Loucy (cell line): ENCODE measurements around the gene AKAP17A.

ENCODE experiments used
- H2AFZ ChIP-seq: fragments of 200-600 bp; sonication (generic); 2 replicates; pipeline ENCODE4 v1.6.0; 2016; ENCODE audit warnings: antibody characterized with exemption, mild to moderate bottlenecking, low read length, moderate library complexity
- H3F3A ChIP-seq: fragments of 200-600 bp; 2 replicates; pipeline ENCODE4 v1.6.0; 2016; ENCODE audit warnings: antibody characterized with exemption, low read depth, mild to moderate bottlenecking
- H3K27me3 ChIP-seq: fragments of 200-600 bp; sonication (generic); 2 replicates; pipeline ENCODE4 v1.6.1; 2014; ENCODE audit warnings: low read length, mild to moderate bottlenecking; ENCODE audit not compliant: insufficient read depth, poor library complexity, severe bottlenecking
- H3K36me3 ChIP-seq: fragments of 200-600 bp; sonication (generic); 2 replicates; pipeline ENCODE4 v1.6.1; 2016; ENCODE audit warnings: low read length; ENCODE audit not compliant: insufficient read depth
- H3K4me1 ChIP-seq: fragments of 200-600 bp; sonication (generic); 2 replicates; pipeline ENCODE4 v1.5.1; 2014; ENCODE audit warnings: low read length, mild to moderate bottlenecking; ENCODE audit not compliant: insufficient read depth, poor library complexity, severe bottlenecking
- H3K4me2 ChIP-seq: fragments of 200-600 bp; sonication (generic); 2 replicates; pipeline ENCODE4 v1.6.0; 2014; ENCODE audit warnings: antibody characterized with exemption, low read length, low read depth, mild to moderate bottlenecking; ENCODE audit not compliant: poor library complexity, severe bottlenecking
- H3K4me3 ChIP-seq: fragments of 200-600 bp; sonication (generic); 2 replicates; pipeline ENCODE4 v1.5.1; 2014; ENCODE audit warnings: low read length, mild to moderate bottlenecking, mixed read lengths; ENCODE audit not compliant: poor library complexity, severe bottlenecking
- H3K79me2 ChIP-seq: fragments of 200-600 bp; sonication (generic); 2 replicates; pipeline ENCODE4 v1.6.1; 2014; ENCODE audit warnings: low read length; ENCODE audit not compliant: insufficient read depth
- H3K9ac ChIP-seq: fragments of 200-600 bp; sonication (generic); 2 replicates; pipeline ENCODE4 v1.6.0; 2014; ENCODE audit warnings: mild to moderate bottlenecking, low read depth, low read length, moderate library complexity; ENCODE audit not compliant: poor library complexity, severe bottlenecking
- H3K9me2 ChIP-seq: fragments of 200-600 bp; sonication (generic); replicated peaks from 2 replicates; pipeline ENCODE4 v1.6.1; 2016; ENCODE audit warnings: low read depth, low read length, mixed read lengths
- H3K9me3 ChIP-seq: fragments of 200-600 bp; sonication (generic); 2 replicates; pipeline ENCODE4 v1.6.1; 2014; ENCODE audit warnings: mild to moderate bottlenecking, antibody characterized with exemption, low read length, low read depth; ENCODE audit not compliant: insufficient read depth
- H4K20me1 ChIP-seq: fragments of 200-600 bp; sonication (generic); 2 replicates; pipeline ENCODE4 v1.6.0; 2014; ENCODE audit warnings: antibody characterized with exemption, low read length, mild to moderate bottlenecking; ENCODE audit not compliant: insufficient read depth, poor library complexity, severe bottlenecking
- EZH2phosphoT487 ChIP-seq: fragments of 200-600 bp; IDR thresholded peaks from 2 replicates; pipeline ENCODE4 v1.6.1; 2018; ENCODE audit warnings: antibody characterized with exemption, mild to moderate bottlenecking, moderate library complexity, borderline replicate concordance
- TF ChIP-seq, protein P1 (sequence below): fragments of 200-600 bp; sonication (generic); conservative IDR thresholded peaks from 2 replicates; pipeline ENCODE4 v1.5.1; 2014; ENCODE audit warnings: mild to moderate bottlenecking, antibody characterized with exemption, low read length

The AKAP17A gene

DNA sequence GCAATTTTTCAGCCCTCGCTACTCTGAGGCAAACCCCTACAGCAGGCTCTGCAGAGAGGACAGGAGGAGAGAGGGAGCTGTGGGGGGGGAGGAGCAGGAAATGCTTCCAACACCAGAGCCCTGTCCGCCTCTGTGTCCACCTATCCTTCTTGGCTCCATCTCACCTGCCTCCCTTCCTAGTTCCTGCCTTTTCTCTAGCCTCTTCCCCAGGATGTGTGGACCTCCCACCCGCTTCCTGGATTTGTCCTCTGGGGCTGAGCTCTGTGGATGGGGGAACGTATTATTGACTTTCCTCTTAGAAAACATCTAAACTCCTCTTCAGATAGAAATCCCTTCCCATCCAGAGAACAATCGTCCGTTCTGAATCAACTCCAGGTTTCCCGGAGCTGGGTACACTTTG, 37.8 kb downstream of the AKAP17A start:
- no peak overlapping the region for H3K9ac ChIP-seq
- H3K79me2 ChIP-seq, result no peaks in the 10 kb centered on the region
- TF ChIP-seq, protein P1, sequence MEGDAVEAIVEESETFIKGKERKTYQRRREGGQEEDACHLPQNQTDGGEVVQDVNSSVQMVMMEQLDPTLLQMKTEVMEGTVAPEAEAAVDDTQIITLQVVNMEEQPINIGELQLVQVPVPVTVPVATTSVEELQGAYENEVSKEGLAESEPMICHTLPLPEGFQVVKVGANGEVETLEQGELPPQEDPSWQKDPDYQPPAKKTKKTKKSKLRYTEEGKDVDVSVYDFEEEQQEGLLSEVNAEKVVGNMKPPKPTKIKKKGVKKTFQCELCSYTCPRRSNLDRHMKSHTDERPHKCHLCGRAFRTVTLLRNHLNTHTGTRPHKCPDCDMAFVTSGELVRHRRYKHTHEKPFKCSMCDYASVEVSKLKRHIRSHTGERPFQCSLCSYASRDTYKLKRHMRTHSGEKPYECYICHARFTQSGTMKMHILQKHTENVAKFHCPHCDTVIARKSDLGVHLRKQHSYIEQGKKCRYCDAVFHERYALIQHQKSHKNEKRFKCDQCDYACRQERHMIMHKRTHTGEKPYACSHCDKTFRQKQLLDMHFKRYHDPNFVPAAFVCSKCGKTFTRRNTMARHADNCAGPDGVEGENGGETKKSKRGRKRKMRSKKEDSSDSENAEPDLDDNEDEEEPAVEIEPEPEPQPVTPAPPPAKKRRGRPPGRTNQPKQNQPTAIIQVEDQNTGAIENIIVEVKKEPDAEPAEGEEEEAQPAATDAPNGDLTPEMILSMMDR, result no peak
- no peak for TF ChIP-seq EZH2phosphoT487
- no peak overlapping the region for H2AFZ ChIP-seq
- no peaks in the 10 kb centered on the region for H3K9me2 ChIP-seq
- H3K4me2 ChIP-seq, result no peak overlapping the region
- H3K27me3 ChIP-seq, result no peaks in the 10 kb centered on the region
- H3K36me3 ChIP-seq, result no peaks in the 10 kb centered on the region
- no peak overlapping the region for H3K4me3 ChIP-seq
- no peaks in the 10 kb centered on the region for H3F3A ChIP-seq
- no peaks in the 10 kb centered on the region for H3K9me3 ChIP-seq
- no peaks in the 10 kb centered on the region for H4K20me1 ChIP-seq
- no peaks in the 10 kb centered on the region for H3K4me1 ChIP-seq

GRCh38 chrX:1646009-1646408, 54.6 kb downstream of the AKAP17A start:
- H3K4me1 ChIP-seq, result no peaks in the 10 kb centered on the region
- no peaks in the 10 kb centered on the region for H3K9me3 ChIP-seq
- no peaks in the 10 kb centered on the region for H3F3A ChIP-seq
- no peaks in the 10 kb centered on the region for H3K36me3 ChIP-seq
- H3K27me3 ChIP-seq, result no peaks in the 10 kb centered on the region
- no peak for TF ChIP-seq EZH2phosphoT487
- TF ChIP-seq, protein P1, result no peak
- no peak overlapping the region for H3K9ac ChIP-seq
- H3K9me2 ChIP-seq, result no peaks in the 10 kb centered on the region
- H3K4me3 ChIP-seq, result no peak overlapping the region
- no peak overlapping the region for H2AFZ ChIP-seq
- H3K4me2 ChIP-seq, result no peak overlapping the region
- H4K20me1 ChIP-seq, result no peaks in the 10 kb centered on the region
- no peaks in the 10 kb centered on the region for H3K79me2 ChIP-seq

DNA sequence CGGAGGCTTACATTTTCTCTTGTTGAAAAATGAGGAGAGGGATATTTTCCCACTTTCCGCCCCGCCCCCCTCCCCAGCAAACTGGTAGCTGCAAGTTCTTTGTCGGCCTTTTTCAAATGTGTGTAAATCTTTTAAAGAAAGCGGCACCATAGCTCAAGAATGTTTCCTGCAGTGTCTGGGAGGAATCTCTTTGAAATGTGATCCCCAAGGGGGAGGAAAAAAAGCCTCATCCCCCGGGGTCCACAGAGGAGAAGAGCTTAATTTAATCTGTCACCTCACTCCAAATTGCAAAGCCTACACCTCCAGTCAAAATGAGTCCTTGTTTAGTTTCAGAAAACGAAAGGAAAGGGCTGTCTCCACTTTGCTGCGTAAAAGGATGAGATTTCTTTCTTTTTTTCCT, 58.2 kb downstream of the AKAP17A start:
- TF ChIP-seq EZH2phosphoT487, result no peak
- TF ChIP-seq, protein P1, result no peak

More for the DNA sequence above, 58.2 kb downstream of the AKAP17A start:
- Histone ChIP-seq H2AFZ (no peak overlapping the region), H3K9ac (no peak overlapping the region), H3F3A (no peaks in the 10 kb centered on the region), H3K9me2 (no peaks in the 10 kb centered on the region), H3K79me2 (no peaks in the 10 kb centered on the region), H3K4me2 (no peak overlapping the region), H4K20me1 (no peaks in the 10 kb centered on the region), H3K36me3 (no peaks in the 10 kb centered on the region), H3K9me3 (no peaks in the 10 kb centered on the region), H3K4me1 (no peaks in the 10 kb centered on the region), H3K27me3 (no peaks in the 10 kb centered on the region), H3K4me3 (no peak overlapping the region)
